Lung (tissue), 12 donors: ENCODE data around the gene PPP1R3E. TPM values are rescaled to one million over a fixed set of nuclear protein-coding genes. Genes with fewer than 3 reads are reported as not detected.

Experiments used
- ATAC-seq: fragments of 200-7000 bp; cut with Tn5 transposase; one replicate; pipeline ENCODE4 v1.9.1; 2020; ENCODE audit warnings: moderate number of reproducible peaks; ENCODE audit not compliant: insufficient read depth, low FRiP score
- DNase-seq, 3 donors: peaks; one replicate each; pipeline ENCODE4 v3.0.0-alpha.2; 2013 to 2017
- H3K27ac ChIP-seq, 2 donors: one replicate each; pipeline ENCODE4 v1.5.1; 2013; ENCODE audit warnings: mild to moderate bottlenecking in 2 of 2, moderate library complexity in 2 of 2, control low read depth in 1 of 2, inconsistent platforms in 1 of 2, low read depth in 1 of 2, low read length in 1 of 2
- H3K27me3 ChIP-seq, 3 donors: one replicate each; pipeline ENCODE4 v1.5.1; 2013; ENCODE audit warnings: low read length in 2 of 3; ENCODE audit not compliant: control insufficient read depth in 3 of 3, insufficient read depth in 3 of 3
- H3K36me3 ChIP-seq, 4 donors: one replicate each; pipeline ENCODE4 v1.5.1; 2013; ENCODE audit warnings: low read length in 4 of 4, mild to moderate bottlenecking in 1 of 4, moderate library complexity in 1 of 4; ENCODE audit not compliant: control insufficient read depth in 4 of 4, insufficient read depth in 4 of 4
- H3K4me1 ChIP-seq, 5 donors: one replicate each; pipeline ENCODE4 v1.5.1; 2013; ENCODE audit warnings: low read length in 5 of 5, mild to moderate bottlenecking in 2 of 5, moderate library complexity in 1 of 5; ENCODE audit not compliant: control insufficient read depth in 5 of 5, insufficient read depth in 5 of 5
- H3K4me3 ChIP-seq: one replicate; pipeline ENCODE4 v1.5.1; 2013; ENCODE audit warnings: mild to moderate bottlenecking, control low read depth, moderate library complexity
- H3K9ac ChIP-seq, 2 donors: one replicate each; pipeline ENCODE4 v1.5.1; 2013; ENCODE audit warnings: low read length in 2 of 2, control low read depth in 1 of 2; ENCODE audit not compliant: insufficient read depth in 1 of 2
- H3K9me3 ChIP-seq, 4 donors: one replicate each; pipeline ENCODE4 v1.5.1; 2013; ENCODE audit warnings: low read length in 3 of 4, mild to moderate bottlenecking in 1 of 4, moderate library complexity in 1 of 4; ENCODE audit not compliant: control insufficient read depth in 4 of 4, insufficient read depth in 3 of 4
- WGBS, 2 donors: extraction: QIAGEN DNeasy Blood & Tissue Kit; methylation state at CpG; one replicate each; pipeline ENCODE4 v1.1.7; 2013; 5-methylcytosine and 5-hydroxymethylcytosine counted together
- polyA plus RNA-seq, 2 donors: library from polyadenylated mRNA; stranded (reverse); fragments of 200-250 nt; gene quantifications; one replicate each; pipeline ENCODE4 v1.2.1, GENCODE V29; 2013
- total RNA-seq, 2 donors: library from RNA; depleted of rRNA in 1 of 2; stranded (reverse); fragments of >200 nt in 1 of 2; gene quantifications; one replicate each; pipeline ENCODE4 v1.2.1, GENCODE V29; 2014 to 2021
- TF ChIP-seq, protein P1 (sequence below): IDR thresholded peaks from 2 replicates; pipeline ENCODE4 v1.5.1; 2012; ENCODE audit warnings: mild to moderate bottlenecking; ENCODE audit errors: control extremely low read depth, extremely low read depth
- donor health status: control.
- donor health status: control.
- donor health status: Bipolar disorder and iron deficiency.
- donor health status: healthy.
- donor health status: DM: yes; HTN: yes; CAD: no.

Gene PPP1R3E
- total and polyA plus RNA-seq, 4 donors, result 7.1 to 16.4 (median 11.0) TPM

DNA sequence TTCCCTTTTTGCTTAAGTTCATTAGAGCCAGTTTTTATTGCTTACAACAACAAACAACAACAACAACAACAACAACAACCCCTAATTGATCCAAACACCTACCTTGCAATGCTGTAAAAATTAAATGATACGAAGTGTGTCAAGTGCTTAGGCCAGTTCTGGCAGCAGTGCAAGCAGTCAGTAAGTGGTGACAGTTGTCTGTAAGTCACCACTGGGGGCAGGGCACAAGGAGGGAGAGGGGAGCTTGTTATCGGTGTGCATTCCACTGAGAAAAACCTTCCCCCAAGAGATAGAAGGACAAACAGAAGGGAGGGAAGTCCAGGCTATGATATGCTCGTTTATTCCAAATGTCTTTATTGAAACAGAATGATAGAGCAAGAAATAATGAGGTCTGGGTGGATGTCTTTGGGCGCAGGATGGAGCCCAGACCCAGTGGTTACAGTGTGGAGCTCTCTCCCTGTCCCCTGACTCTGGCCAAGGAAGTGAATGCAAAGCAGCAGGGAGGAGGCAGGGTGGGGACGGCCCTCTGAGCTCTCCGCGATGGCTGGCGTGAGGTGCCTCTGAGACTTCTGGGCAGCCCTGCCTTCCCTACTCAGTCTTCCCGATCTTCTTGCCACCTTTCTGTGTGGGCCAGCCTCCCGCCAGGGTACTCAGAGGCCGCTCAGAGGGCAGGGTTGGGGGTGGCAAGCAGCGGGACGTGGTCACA, 43.5 kb upstream of the PPP1R3E start:
- Histone ChIP-seq H3K36me3 (peaks cover 0 to 2% (median under 1%) of the 10 kb centered on the region in 4 donors), H3K4me1 (no peaks in the 10 kb centered on the region), H3K9me3 (no peaks in the 10 kb centered on the region), H3K4me3 (no peak overlapping the region), H3K9ac (no peak overlapping the region), H3K27ac (no peak overlapping the region), H3K27me3 (no peaks in the 10 kb centered on the region)
- ATAC-seq (no peak), DNase-seq (no peak)
- TF ChIP-seq, protein P1, sequence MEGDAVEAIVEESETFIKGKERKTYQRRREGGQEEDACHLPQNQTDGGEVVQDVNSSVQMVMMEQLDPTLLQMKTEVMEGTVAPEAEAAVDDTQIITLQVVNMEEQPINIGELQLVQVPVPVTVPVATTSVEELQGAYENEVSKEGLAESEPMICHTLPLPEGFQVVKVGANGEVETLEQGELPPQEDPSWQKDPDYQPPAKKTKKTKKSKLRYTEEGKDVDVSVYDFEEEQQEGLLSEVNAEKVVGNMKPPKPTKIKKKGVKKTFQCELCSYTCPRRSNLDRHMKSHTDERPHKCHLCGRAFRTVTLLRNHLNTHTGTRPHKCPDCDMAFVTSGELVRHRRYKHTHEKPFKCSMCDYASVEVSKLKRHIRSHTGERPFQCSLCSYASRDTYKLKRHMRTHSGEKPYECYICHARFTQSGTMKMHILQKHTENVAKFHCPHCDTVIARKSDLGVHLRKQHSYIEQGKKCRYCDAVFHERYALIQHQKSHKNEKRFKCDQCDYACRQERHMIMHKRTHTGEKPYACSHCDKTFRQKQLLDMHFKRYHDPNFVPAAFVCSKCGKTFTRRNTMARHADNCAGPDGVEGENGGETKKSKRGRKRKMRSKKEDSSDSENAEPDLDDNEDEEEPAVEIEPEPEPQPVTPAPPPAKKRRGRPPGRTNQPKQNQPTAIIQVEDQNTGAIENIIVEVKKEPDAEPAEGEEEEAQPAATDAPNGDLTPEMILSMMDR, result no peak
- WGBS, 2 donors, result 86 to 90% methylated on average over 13 of the region's 13 CpGs

DNA sequence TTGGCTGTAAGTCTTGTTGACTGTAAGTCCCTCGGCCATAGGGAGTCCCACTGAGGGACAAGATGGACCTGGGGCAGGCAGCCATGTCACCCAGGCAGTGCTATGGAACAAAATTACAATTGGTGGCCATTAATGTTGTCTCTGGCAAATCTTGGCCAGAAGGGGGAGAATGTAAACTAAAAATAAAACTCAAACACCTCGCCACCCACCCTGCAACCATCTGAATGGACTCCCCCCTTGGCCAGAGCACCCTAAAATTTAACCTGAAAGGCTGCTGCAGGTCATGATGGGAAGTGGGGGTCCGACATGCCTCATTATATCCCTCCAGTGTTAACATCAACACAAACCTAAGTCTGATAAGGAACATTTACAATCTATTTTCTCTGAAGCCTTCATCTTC, 41.8 kb upstream of the PPP1R3E start:
- H3K36me3 ChIP-seq, result peaks cover 0 to 2% (median 0%) of the 10 kb centered on the region in 4 donors
- TF ChIP-seq, protein P1, result no peak
- H3K27ac ChIP-seq, result no peak overlapping the region
- H3K27me3 ChIP-seq, result no peaks in the 10 kb centered on the region
- ATAC-seq (no peak), DNase-seq (no peak)
- H3K4me3 ChIP-seq, result no peak overlapping the region
- H3K9me3 ChIP-seq, result no peaks in the 10 kb centered on the region
- no peak overlapping the region for H3K9ac ChIP-seq
- H3K4me1 ChIP-seq, result no peaks in the 10 kb centered on the region
- WGBS, 2 donors, result 63 to 74% methylated on average over 3 of the region's 3 CpGs

DNA sequence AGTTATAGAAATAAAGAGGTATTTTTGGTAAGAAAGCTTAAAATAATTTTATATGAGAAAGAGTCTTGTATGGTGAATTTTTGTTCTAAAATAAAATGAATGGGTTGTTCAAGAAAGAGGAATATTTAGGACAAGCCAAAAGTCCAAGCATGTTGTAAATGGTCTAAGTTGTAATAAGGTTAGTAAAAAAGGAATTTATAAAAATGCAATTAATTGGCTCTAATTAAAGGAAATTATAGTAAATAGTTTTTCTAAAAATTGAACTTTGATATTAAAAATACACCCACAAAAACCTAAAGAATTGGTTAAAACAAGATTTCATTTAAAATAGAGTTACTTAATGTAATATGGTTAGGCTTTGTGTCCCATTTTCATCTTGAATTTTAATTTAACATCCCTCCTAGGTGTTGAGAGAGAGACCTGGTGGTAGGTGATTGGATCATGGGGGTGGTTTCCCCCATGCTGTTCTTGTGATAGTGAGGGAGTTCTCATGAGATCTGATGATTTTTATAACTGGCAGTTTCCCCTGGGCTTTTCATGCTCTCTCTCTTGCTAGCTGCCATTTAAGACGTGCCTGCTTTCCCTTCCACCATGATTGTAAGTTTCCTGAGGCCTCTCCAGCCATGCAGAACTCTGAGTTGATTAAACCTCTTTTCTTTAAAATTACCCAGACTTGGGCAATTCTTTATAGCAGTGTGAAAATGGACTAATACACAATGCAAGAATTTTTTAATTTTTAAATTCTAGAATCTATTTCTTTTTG, 37.0 kb upstream of the PPP1R3E start:
- Histone ChIP-seq H3K27ac (no peak overlapping the region), H3K9me3 (no peaks in the 10 kb centered on the region), H3K27me3 (no peaks in the 10 kb centered on the region), H3K4me3 (no peak overlapping the region), H3K36me3 (no peaks in the 10 kb centered on the region), H3K9ac (no peak overlapping the region), H3K4me1 (no peaks in the 10 kb centered on the region)
- WGBS, 2 donors, result 85 to 87% methylated on average over 1 of the region's 1 CpG
- DNase-seq (no peak), ATAC-seq (no peak)
- TF ChIP-seq, protein P1, result no peak
